HAP-1 (cell line): ENCODE data around the gene STRN3.
"Not testable (repeated sequence)": the region's sequence is repeated elsewhere in the genome, so short reads cannot be mapped to it uniquely, and the experiment has no call there.

ENCODE experiments used
- DNase-seq, 2 experiments: peaks; one replicate each; pipeline ENCODE4 v3.0.0-alpha.2; 2016 to 2020; ENCODE audit warnings: low spot score in 2 of 2
- H3K27me3 ChIP-seq: fragments of 250-450 bp; sonication (Bioruptor Pico); 2 replicates; pipeline ENCODE4 v1.5.1; 2020; ENCODE audit warnings: low read depth, mild to moderate bottlenecking, moderate library complexity
- H3K36me3 ChIP-seq: fragments of 250-450 bp; sonication (Bioruptor Pico); replicated peaks from 2 replicates; pipeline ENCODE4 v1.5.1; 2020; ENCODE audit warnings: mild to moderate bottlenecking
- H3K4me1 ChIP-seq: fragments of 250-450 bp; sonication (Bioruptor Pico); 2 replicates; pipeline ENCODE4 v1.5.1; 2020; ENCODE audit warnings: mild to moderate bottlenecking
- H3K4me3 ChIP-seq: fragments of 250-450 bp; sonication (Bioruptor Pico); 2 replicates; pipeline ENCODE4 v1.5.1; 2020; ENCODE audit warnings: mild to moderate bottlenecking, moderate library complexity
- H3K9me3 ChIP-seq: fragments of 250-450 bp; sonication (Bioruptor Pico); 2 replicates; pipeline ENCODE4 v1.5.1; 2020; ENCODE audit warnings: mild to moderate bottlenecking, moderate library complexity
- in situ Hi-C: fragments of 300-500 bp; cut with MboI; formaldehyde crosslinking; loops from 3 replicates; pipeline ENCODE4 v1.14.3; 2020; ENCODE audit warnings: low sequenced_read_pairs, inconsistent platforms, mixed read lengths

The STRN3 gene

DNA sequence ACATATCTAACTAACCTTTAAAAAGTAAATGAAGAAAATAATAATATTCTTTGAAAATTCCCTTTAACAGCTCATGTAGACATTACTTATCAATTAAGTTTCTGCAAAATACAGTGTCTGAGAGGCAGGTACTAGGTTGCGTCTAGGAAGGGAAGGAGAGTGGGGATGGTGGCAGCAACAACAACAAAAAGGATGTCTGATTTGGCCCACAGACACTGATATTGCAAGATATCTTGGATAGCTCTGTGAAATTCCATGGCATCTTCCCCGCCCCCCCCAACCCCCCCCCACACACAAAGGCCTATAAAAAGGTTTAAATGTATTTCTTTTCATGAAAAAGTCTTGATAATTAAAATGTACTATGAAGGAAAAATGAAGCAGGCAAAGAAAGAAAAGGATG lies 42.3 kb downstream of the STRN3 start:
- Histone ChIP-seq H3K9me3 (no peaks in the 10 kb centered on the region), H3K27me3 (no peaks in the 10 kb centered on the region), H3K4me1 (peaks cover 7% of the 10 kb centered on the region), H3K36me3 (no peaks in the 10 kb centered on the region), H3K4me3 (no peak overlapping the region)
- no peak for DNase-seq
- in situ Hi-C loops: loop anchor here (5.0 to 10.0 kb wide), 2 partner anchors 101 to 373 kb away; no protein-coding TSS in a partner anchor

DNA sequence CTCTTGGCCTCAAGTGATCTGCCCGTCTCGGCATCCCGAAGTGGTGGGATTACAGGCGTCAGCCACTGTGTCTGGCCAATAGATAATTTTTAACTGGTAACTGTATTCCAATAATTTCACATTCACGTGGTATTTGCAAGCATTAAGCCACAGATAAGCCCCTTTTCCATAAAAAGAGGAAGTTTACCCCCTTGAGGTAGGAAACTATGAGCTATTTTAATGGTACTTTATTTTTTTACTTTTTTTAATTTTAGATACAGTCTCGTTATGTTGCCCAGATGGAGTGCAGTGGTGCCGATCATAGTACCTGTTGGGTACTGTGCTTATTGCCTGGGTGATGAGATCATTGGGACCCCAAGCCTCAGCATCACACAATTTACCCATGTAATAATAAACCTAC lies 43.6 kb downstream of the STRN3 start:
- DNase-seq: no peak
- Histone ChIP-seq H3K4me3 (no peak overlapping the region), H3K9me3 (no peaks in the 10 kb centered on the region), H3K4me1 (peaks cover 2% of the 10 kb centered on the region; the same call in 1 of the 2 replicates), H3K27me3 (no peaks in the 10 kb centered on the region), H3K36me3 (no peaks in the 10 kb centered on the region)
- in situ Hi-C loops: loop anchor here (5.0 to 10.0 kb wide), 2 partner anchors 102 to 375 kb away; no protein-coding TSS in a partner anchor

DNA sequence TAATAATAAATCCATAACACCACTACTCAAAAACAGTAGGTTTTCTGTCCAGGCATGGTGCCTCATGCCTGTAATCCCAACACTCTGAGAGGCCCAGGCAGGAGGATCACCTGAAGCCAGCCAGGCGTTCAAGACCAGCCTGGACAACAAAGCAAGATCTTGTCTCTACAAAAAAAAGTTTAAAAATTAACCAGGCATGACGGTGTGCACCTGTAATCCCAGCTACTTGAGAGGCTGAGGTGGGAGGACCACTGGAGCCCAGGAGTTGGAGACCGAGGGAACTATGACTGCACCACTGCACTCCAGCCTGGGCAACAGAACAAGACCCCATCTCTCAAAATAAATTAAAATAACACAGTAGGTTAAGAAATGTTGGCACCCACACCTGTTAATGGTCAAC lies 45.2 kb downstream of the STRN3 start:
- no peaks in the 10 kb centered on the region for H3K27me3 ChIP-seq
- no peak for DNase-seq
- peaks cover 2% of the 10 kb centered on the region for H3K4me1 ChIP-seq
- no peaks in the 10 kb centered on the region for H3K9me3 ChIP-seq
- no peak overlapping the region for H3K4me3 ChIP-seq
- H3K36me3 ChIP-seq: no peaks in the 10 kb centered on the region
- in situ Hi-C loops: loop anchor here (5.0 to 10.0 kb wide), 2 partner anchors 104 to 376 kb away; no protein-coding TSS in a partner anchor

DNA sequence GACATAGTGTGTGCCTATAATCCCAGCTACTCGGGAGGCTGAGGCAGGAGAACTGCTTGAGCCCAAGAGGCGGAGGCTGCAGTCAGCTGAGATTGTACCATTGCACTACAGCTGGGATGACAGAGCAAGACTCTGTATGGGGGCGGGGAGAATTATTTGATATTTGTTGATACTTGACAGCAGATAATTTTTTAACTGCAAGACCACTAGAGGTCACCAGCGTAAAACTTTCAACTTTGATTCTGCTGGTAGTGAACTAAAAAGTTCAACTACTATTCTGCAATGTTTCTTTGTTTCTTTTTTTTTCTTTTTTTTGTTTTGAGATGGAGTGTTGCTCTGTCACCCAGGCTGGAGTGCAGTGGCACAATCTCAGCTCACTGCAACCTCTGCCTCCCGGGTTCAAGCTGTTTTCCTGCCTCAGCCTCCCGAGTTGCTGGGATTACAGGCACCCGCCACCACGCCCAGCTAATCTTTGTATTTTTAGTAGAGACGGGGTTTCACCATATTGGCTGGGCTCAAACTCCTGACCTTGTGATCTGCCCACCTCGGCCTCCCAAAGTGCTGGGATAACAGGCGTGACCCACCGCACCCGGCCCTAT lies 46.0 kb downstream of the STRN3 start:
- in situ Hi-C loops: loop anchor here (5.0 to 10.0 kb wide), 2 partner anchors 105 to 377 kb away; no protein-coding TSS in a partner anchor
- DNase-seq: peak; percentile 58 to 72

DNA sequence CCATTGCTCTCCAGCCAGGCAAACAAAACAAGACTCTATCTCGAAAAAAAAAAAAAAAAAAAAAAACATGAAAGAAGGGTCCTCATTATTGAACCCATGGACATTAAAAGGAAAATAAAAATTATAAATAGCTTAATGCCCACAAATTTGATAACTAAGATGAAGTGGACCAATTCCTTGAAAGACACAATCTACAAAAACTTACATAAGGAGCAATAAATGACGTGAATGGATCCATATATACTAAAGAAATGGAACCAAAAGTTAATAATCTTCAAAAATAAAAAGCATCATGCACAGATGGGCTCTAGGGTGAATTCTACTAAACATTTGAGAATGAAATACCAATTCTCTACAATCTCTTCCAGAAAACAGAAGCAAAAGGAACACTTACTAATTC lies 48.4 kb downstream of the STRN3 start:
- no peak for DNase-seq
- H3K27me3 ChIP-seq: no peaks in the 10 kb centered on the region
- H3K4me1 ChIP-seq: peaks cover 11% of the 10 kb centered on the region
- no peaks in the 10 kb centered on the region for H3K36me3 ChIP-seq
- H3K4me3 ChIP-seq: no peak overlapping the region
- in situ Hi-C loops: no loop called here
- no peaks in the 10 kb centered on the region for H3K9me3 ChIP-seq

More for the DNA sequence above, 46.0 kb downstream of the STRN3 start:
- H3K36me3 ChIP-seq, H3K4me1 ChIP-seq, H3K4me3 ChIP-seq, H3K27me3 ChIP-seq, H3K9me3 ChIP-seq: not testable (repeated sequence)

DNA sequence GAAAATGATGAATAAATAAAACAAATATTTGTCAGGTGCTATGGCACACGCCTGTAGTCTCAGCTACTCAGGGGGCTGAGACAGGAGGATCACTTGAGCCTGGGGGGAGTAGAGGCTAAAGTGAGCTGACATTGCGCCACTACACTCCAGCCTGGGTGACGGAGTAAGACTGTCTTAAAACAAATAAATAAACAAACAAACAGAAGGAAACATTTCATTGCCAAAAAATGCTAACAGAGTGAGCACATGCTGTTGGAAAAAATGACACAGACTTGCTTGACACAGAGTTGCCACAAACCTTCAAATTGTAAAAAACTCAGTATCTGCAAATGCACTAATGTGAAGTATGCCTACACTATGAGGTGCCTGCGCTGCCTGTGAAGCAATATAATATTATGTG lies 51.6 kb downstream of the STRN3 start:
- in situ Hi-C loops: no loop called here

DNA sequence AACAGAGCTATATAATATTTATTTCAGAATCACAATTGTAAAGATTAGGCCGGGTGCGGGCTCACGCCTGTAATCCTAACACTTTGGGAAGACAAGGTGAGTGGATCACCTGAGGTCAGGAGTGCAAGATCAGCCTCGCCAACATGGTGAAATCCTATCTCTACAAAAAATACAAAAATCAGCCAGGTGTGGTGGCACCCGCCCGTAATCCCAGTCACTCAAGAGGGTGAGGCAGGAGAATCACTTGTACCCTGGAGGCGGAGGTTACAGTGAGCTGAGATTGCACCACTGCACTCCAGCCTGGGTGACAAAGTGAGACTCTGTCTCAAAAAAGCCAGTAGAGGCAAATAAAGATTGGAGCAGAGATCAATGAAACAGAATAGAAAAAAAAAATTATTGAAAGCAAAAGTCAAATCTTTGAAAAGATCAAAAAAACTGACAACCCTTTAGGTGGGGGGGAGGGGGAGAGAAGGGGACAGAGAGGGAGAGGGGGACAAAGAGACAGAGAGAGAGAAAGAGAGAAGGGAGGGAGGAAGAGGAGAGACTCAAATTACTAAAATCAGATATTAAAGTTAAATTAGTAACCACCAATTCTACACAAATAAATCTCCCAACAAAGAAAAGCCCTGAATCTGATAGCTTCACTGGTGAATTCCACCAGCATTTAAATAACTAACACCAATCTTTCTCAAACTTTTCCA lies 53.1 kb downstream of the STRN3 start:
- DNase-seq: no peak
- H3K36me3 ChIP-seq: no peaks in the 10 kb centered on the region
- in situ Hi-C loops: no loop called here
- H3K4me1 ChIP-seq: peaks cover 17% of the 10 kb centered on the region
- no peaks in the 10 kb centered on the region for H3K9me3 ChIP-seq
- no peaks in the 10 kb centered on the region for H3K27me3 ChIP-seq
- H3K4me3 ChIP-seq: no peak overlapping the region

More for the DNA sequence above, 51.6 kb downstream of the STRN3 start:
- Histone ChIP-seq H3K4me1 (peaks cover 17% of the 10 kb centered on the region), H3K9me3 (no peaks in the 10 kb centered on the region), H3K4me3 (no peak overlapping the region), H3K36me3 (no peaks in the 10 kb centered on the region), H3K27me3 (no peaks in the 10 kb centered on the region)
- DNase-seq: no peak

DNA sequence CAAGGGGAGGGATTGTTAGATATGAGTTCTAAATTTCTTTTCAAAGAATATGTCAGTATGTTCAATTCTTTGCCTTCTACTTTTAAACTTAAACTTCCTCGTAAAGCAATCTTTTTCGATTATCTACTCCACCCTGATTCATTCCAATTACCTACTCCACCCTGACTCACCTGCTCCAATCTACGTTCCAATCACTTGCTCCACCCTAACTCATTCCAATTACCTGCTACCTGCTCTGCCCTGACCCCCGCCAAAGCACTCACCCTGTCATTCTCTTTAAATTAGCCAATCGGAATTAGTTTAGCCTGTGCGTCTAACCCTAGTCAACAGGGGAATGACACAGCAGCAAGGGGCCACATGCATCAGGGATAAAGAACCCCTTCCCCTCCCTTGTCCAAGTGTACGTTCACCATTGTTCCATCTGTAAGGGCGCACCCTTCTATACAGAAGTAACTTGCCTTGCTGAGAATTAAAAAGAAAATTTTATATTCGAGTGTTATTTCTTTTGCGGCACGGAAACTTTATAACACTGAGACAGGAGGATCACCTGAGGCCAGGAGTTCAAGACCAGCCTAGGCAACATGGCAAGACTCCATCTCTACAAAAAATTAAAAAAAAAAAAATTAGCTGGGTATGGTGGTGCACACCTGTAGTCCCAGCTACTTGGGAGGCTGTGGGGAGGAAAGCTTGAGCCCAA lies 54.0 kb downstream of the STRN3 start:
- DNase-seq, H3K4me3 ChIP-seq, H3K9me3 ChIP-seq, H3K27me3 ChIP-seq, in situ Hi-C loops, H3K36me3 ChIP-seq: not testable (repeated sequence)
- peaks cover 17% of the 10 kb centered on the region for H3K4me1 ChIP-seq

DNA sequence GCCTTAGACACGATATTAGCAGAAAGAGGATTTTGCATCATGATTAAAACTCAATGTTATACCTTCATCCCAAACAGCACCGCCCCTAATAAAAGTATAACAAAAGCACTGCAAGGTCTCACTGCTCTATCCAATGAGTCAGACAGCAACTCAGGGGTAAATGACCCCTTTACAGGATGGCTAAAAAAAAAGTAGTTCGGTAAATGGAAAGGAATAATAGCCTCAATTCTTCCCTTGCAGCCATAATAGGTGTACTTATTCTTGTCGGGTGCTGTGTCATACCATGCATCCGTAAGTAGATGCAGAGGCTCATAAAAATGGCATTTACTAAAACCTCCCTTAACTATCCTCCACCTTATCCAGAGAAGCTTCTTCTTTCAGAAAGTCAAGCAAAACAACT lies 54.6 kb downstream of the STRN3 start:
- no peaks in the 10 kb centered on the region for H3K36me3 ChIP-seq
- peaks cover 17% of the 10 kb centered on the region for H3K4me1 ChIP-seq
- H3K27me3 ChIP-seq: no peaks in the 10 kb centered on the region
- in situ Hi-C loops: no loop called here
- H3K4me3 ChIP-seq: no peak overlapping the region
- DNase-seq: peak in 1 of 2 experiments; percentile 24
- no peaks in the 10 kb centered on the region for H3K9me3 ChIP-seq

DNA sequence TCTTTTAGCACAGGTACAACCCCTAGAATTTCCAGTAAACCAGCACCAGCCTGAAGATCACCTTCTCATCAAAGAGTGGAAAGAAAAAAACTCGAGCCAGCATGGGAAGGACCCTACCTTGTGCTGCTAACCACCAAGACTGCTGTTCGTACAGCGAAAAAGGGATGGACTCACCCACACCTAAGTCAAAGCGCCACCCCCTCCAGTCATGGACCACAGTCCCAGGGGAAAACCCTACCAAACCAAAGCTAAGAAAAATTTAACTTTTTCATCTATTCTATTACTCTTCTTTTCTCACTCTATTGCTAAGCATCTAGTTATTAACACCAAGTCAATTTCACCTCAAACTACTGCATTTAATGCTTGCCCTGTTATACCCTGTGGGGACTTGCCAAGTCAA lies 56.4 kb downstream of the STRN3 start:
- H3K4me1 ChIP-seq: peaks cover 17% of the 10 kb centered on the region
- H3K27me3 ChIP-seq, DNase-seq, H3K4me3 ChIP-seq, in situ Hi-C loops, H3K9me3 ChIP-seq, H3K36me3 ChIP-seq: not testable (repeated sequence)

DNA sequence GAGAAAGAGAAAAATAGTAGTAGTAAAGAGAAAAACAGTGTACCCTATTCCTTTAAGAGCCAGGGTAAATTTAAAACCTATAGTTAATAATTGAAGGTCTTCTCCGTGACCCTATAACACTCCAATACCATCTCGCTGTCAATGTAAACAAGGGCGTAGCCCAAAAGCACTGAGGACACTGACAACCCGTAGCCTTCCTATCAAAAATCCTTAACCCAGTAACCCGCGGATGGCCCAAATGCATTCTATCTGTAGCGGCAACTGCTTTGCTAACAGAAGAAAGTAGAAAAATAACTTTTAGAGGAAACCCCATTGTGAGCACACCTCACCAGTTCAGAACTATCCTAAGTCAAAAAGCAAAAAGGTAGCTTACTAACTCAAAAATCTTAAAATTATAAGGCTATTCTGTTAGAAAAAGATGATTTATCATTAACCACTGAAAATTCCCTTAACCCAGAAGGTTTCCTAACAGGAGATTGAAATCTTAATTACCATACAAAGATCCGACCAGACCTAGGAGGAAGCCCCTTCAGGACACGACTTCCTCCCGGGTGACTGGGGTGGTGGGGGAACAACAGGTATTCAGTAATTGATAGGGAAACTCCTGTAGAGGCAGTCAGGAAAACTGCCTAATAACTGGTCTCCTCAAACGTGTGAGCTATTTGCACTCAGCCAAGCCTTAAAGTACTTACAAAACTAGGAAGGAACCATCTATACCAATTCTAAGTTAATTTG lies 58.6 kb downstream of the STRN3 start:
- H3K36me3 ChIP-seq, H3K9me3 ChIP-seq, H3K4me1 ChIP-seq, H3K4me3 ChIP-seq, H3K27me3 ChIP-seq, in situ Hi-C loops, DNase-seq: not testable (repeated sequence)

DNA sequence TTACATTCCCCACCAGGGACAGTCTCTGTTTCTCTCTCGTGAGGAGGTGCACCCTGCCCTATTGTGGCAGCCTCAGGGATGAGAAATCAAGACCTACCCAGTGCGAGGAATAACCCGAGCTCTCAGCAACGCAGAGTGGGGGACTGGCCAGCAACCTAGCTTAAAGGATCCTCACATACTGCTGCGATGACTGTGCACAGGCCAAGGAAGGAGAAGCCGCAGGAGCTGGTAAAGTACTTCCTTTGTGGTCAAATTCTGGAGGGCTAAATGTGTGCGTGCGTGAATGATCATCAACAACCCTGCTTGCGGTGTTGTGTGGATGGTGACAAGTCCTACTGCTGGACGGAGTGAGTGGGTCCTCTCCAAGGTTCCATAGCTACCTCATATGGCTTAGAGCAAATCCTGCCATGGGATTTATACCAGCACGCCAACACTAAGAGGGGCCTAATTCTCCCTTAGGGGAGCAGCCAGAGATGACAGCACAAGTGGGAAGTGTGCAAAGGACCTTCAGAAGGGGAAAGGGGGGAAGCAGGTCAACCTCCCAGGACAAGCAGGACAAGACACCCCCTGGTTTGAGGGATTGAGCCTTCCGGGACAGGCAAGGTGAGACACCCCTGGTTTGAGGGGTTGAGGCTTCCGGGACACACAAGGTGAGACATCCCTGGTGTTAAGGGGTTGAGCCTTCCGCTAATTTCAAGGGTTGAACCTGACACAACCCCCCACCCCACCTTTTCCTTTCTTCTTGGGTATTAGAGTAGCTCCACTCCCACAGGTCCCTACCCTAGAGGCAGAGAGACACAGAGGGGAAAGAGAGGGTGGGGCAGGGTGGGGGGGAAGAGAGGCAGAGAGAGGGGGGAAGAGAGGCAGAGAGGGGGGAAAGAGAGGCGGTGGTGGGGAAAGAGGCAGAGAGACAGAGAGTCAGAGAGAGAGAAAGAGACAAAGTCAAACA lies 59.5 kb downstream of the STRN3 start:
- peaks cover 6% of the 10 kb centered on the region for H3K4me1 ChIP-seq
- H3K4me3 ChIP-seq: no peak overlapping the region
- H3K9me3 ChIP-seq: peaks cover 7% of the 10 kb centered on the region; the same call in 1 of the 2 replicates
- H3K27me3 ChIP-seq: no peaks in the 10 kb centered on the region
- H3K36me3 ChIP-seq: no peaks in the 10 kb centered on the region
- in situ Hi-C loops: no loop called here
- no peak for DNase-seq

DNA sequence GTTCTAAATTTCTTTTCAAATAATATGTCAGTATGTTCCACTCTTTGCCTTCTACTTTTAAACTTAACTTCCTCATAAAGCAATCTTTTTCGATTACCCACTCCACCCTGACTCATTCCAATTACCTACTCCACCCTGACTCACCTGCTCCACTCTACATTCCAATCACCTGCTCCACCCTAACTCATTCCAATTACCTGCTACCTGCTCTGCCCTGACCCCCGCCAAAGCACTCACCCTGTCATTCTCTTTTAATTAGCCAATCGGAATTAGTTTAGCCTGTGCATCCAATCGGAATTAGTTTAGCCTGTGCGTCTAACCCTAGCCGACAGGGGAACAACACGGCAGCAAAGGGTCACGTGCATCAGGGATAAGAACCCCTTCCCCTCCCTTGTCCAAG lies 60.3 kb downstream of the STRN3 start:
- H3K36me3 ChIP-seq, in situ Hi-C loops, H3K27me3 ChIP-seq, H3K9me3 ChIP-seq, H3K4me3 ChIP-seq, DNase-seq: not testable (repeated sequence)
- H3K4me1 ChIP-seq: peaks cover 11% of the 10 kb centered on the region
